Measurements from ENCODE around the gene SNW1. TPM values are rescaled to one million over a fixed set of nuclear protein-coding genes. Genes with fewer than 3 reads are reported as not detected.
"Not testable (repeated sequence)": the region's sequence is repeated elsewhere in the genome, so short reads cannot be mapped to it uniquely, and the experiment has no call there.

The SNW1 gene
- total RNA-seq = 100 to 1,000 TPM; 105 to 142 TPM

DNA sequence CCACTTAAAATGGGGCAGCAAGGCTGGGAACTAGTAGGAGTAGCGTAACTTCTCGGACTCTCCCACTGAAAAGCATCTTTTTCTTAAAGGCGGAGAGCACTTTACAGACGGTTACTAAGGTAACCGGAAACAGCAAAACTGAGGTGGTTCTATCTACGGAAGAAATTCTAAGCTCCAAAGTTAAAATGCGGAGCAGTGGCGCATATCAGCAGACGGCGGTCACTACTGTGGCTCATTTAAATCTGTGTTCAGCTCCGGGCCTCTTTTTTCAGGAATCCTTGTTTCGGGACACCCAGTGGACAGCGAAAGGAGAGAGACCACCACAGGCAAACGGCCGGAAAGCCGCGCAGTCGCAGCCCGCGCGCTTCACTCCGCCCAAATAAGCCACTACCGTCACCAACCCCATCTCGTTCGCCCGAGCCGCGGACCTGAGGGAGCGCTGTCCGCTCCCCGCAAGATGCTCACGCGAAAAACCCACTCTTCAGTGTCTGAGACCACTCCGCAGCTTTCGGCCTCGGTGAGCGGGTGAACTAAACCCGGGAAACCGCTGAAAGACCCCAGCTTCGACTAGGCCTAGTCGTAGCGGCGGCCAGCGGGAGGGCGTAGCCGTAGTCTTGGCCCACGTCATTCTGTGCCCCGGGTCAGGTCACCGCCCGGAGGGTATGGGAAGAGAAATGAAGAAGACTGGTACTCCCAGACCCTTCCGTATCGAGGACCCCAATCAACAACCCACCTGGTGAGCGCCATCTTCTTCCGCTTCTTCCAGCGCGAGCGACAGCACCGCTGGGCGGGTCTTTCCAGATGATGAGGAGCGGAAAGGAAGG, at the start of gene SNW1:
Gene SNW1 (minus strand): TSS at position 776 of the 824 bp plus-strand sequence. CDS start 29 bp downstream, at position 747.
- ATAC-seq (peak; percentile 96), DNase-seq (ENCODE audit: low spot score in 2 of 2) (peak; percentile 86 to 91)
- H3K27ac Mint-ChIP-seq = peak within 1 kb of the TSS; percentile 99
- peaks cover 18 to 26% of the 10 kb centered on the region in 2 donors for H3K36me3 Mint-ChIP-seq
- H3K9me3 Mint-ChIP-seq = no peaks in the 10 kb centered on the region

DNA sequence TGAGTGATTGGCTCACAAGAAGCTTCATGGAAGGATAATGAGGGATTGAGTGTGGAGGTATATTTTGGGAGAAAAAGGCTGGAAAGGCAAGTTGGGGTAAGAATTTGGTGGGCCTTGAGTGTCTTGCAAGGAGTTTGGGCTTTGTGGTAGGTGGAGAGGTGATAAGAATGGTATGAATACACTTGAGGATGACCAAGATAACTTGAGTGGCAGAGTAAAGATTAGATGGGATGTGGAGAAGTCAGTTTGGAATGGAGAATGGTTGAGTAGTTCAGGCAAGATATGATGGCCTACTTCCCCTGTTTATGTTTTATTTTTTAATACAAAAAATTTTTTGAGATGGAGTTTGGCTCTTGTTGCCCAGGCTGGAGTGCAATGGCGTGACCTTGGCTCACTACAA, 48.1 kb upstream of the SNW1 start:
- Mint-ChIP-seq H3K27ac (no peak overlapping the region), H3K36me3 (no peaks in the 10 kb centered on the region), H3K9me3 (no peaks in the 10 kb centered on the region)
- ATAC-seq = no peak
- DNase-seq (ENCODE audit: low spot score in 2 of 2) = no peak

DNA sequence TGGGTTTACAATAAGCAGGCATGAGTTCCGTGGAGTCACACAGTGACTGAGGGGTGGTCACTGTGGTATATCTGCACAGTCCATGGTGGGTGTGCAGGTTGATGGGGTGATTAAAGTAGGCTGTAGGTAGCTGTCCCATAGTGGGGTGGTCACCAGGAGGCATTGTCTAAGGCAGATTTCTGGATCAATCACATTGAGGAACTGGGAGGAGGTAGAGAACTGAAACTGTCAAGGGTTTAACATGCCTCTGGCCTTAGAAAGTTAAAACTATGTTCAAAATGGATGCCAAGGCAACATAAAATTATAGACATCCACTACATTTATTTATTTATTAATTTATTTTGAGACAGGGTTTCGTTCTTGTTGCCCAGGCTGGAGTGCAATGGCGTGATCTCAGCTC, 47.3 kb upstream of the SNW1 start:
- ATAC-seq = no peak
- Mint-ChIP-seq H3K9me3 (no peaks in the 10 kb centered on the region), H3K36me3 (no peaks in the 10 kb centered on the region), H3K27ac (no peak overlapping the region)
- DNase-seq (ENCODE audit: low spot score in 2 of 2) = no peak

DNA sequence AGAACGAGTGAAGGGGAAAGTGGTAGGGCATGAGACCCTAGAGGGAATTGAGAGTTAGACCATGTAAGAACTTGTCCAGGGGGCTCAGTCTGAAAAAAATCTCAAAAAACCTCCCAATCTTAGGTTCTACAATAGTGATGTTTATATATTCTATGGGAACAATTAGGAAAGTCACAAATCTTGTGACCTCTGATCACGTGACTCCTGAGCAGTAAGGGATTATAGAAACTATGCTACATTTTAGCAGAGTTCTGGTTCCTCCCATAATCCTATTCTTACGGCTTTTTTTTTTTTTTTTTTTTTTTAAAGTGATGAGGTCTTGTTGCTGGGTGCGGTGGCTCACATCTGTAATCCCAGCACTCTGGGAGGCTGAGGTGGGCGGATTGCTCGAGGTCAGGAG, 44.8 kb upstream of the SNW1 start:
- H3K9me3 Mint-ChIP-seq = no peaks in the 10 kb centered on the region
- no peak for ATAC-seq
- no peaks in the 10 kb centered on the region for H3K36me3 Mint-ChIP-seq
- H3K27ac Mint-ChIP-seq = no peak overlapping the region
- no peak for DNase-seq (ENCODE audit: low spot score in 2 of 2)

DNA sequence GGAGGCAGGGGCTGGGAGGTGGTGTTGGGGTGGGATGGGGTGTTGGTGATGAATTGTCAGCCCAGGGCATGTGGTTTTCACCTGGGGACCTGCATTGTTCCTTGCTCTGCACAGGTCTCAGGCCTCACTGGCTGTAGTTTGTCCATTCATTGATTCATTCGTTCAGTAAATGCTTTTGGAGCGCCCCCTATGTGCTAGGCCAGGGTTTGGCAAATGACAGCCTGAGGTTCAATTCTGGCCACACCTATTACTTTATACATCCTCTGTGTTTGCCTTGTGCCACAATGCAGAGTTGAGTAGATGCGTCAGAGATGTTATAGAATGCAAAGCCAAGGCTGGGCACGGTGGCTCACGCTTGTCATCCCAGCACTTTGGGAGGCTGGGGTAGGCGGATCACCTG, 43.6 kb upstream of the SNW1 start:
- ATAC-seq = no peak
- Mint-ChIP-seq H3K9me3 (no peaks in the 10 kb centered on the region), H3K36me3 (no peaks in the 10 kb centered on the region), H3K27ac (no peak overlapping the region)
- DNase-seq (ENCODE audit: low spot score in 2 of 2) = peak in 1 of 2 donors; percentile 58

DNA sequence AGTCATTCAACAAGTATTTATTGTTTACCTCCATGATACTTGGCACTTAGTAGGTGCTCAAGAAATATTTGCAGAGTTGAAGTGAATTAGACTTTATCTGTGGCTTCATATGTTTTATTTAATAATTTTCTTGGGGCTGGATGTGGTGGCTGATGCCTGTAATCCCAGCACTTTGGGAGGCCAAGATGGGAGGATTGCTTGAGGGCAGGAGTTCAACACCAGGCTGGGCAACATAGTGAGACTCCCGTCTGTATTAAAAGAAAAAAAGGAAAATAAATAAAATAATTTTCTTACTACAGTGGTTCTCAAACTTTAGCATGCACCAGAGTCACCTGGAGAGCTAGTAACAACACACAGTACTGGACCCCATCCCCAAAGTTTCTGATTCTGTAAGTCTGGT, 39.9 kb upstream of the SNW1 start:
- peak overlapping the region in 1 of 2 donors; percentile 87 for H3K27ac Mint-ChIP-seq
- no peak for ATAC-seq

DNA sequence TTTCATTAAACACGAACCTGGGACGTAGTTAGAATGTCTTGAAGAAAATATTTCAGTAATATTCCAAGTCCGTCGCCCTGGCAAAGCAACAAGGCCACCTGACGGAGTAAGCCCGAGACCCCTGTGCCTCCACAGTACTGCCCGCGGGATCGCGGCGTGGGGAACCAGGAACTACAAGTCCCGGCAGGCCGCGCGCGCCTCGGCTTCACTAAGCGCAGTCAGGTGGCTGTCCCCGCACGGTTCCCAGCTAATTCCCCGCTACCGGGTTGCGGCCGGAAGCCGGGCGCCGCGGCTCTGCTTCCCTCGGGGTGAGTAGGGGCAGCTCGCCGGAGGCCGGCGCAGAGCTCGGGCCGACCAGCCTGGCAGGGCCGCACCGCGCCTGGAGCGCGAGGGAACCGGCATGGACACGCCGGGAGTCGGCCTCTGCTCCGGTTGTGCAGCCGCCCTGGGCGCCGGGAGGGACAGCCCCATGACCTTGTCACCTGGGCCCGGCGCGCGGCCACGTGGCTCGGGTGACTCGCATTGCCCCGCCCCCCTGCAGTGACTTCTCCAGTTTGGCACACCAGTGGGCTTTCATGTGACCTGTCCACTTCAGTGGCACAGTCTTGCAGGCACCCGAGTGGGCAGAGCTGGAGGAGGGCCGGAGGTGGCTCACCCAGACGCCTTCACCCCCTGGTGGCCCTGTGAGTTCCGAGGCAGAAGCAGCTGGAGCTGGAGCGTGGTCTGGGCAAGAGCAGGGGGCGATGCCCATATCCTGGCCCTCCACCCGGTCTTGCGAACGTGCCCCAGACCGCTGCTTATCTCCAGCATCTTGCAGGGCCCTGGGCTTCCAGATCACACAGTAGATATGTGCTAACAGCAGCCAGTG, 39.1 kb upstream of the SNW1 start, which contains the start of gene ADCK1:
Gene ADCK1 (plus strand): TSS at position 247 of the 868 bp plus-strand sequence. CDS start 18,870 bp downstream, outside the sequence.
- H3K27ac Mint-ChIP-seq = peak within 1 kb of the TSS; percentile 87 to 93
- H3K36me3 Mint-ChIP-seq = no peaks in the 10 kb centered on the region
- ATAC-seq (peak; percentile 94), DNase-seq (ENCODE audit: low spot score in 2 of 2) (peak; percentile 86 to 91)
- no peaks in the 10 kb centered on the region for H3K9me3 Mint-ChIP-seq

More for the DNA sequence above, 39.9 kb upstream of the SNW1 start:
- no peaks in the 10 kb centered on the region for H3K36me3 Mint-ChIP-seq
- DNase-seq (ENCODE audit: low spot score in 2 of 2) = no peak
- no peaks in the 10 kb centered on the region for H3K9me3 Mint-ChIP-seq

DNA sequence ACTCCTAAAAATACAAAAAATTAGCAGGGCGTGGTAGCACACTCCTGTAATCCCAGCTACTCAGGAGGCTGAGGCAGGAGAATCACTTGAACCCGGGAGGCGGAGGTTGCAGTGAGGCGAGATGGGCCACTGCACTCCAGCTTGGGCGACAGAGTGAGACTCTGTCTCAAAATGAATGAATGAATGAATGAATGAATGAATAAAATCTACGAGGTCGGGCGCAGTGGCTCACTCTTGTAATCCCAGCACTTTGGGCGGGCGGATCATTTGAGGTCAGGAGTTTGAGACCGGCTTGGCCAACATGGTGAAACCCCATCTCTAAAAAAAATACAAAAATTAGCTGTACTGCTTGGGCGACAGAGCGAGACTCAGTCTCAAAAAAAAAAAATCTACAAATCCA, 38.5 kb upstream of the SNW1 start:
- H3K9me3 Mint-ChIP-seq; ATAC-seq; H3K36me3 Mint-ChIP-seq; DNase-seq (ENCODE audit: low spot score in 2 of 2): not testable (repeated sequence)
- peak overlapping the region; percentile 87 to 88 for H3K27ac Mint-ChIP-seq

DNA sequence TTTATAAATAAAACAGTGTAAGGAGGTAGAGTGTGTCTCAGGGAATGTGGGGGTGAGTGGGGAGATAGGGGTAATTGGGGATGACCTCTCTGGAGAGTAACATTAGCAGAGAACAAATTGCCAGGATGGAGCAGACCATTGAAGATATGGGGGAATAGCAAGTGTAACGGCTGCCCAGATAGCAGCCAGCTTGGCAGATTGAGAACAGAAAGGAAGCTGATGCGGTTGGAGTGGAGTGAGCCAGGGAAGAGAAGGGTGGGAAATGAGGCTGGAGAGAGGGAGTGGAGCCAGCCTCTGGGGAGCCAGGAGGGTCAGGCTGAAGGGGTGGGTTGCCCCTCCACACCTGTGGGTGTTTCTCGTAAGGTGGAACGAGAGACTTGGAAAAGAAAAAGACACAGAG, 33.4 kb upstream of the SNW1 start:
- ATAC-seq (no peak), DNase-seq (ENCODE audit: low spot score in 2 of 2) (no peak)
- no peaks in the 10 kb centered on the region for H3K9me3 Mint-ChIP-seq
- H3K36me3 Mint-ChIP-seq = no peaks in the 10 kb centered on the region
- H3K27ac Mint-ChIP-seq = no peak overlapping the region

DNA sequence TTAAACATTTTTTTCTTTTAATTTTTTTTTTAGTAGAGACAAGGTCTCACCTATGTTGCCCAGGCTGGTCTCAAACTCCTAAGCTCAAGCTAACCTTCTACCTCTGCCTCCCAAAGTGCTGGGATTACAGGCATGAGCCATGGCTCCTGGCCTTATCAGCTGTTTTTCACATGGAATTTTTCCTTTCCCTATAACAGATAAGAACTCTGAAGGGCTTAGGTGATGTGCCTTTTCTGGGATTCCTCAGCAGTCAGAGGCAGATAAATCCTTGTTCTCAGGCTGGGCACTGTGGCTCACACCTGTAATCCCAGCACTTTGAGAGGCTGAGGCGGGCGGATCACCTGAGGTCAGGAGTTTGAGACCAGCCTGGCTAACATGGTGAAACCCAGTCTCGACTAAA, 32.3 kb upstream of the SNW1 start:
- not testable (repeated sequence) for ATAC-seq; DNase-seq (ENCODE audit: low spot score in 2 of 2); H3K27ac Mint-ChIP-seq

DNA sequence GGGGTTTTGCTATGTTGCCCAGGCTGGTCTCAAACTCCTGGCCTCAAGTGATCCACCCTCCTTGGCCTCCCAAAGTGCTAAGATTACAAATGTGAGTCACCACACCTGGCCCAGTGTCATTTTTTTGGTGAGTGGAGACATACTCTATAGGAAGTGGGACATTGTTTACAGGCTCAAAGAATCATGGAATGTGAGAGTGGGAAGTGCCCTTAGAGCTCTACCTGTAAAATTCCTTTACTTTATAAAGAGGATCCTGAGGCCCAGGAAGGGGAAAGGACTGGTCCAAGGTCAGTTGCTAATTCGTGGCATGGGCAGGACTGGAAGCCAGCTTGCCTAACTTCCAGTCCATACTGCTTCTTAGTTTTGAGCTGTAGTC, 30.3 kb upstream of the SNW1 start:
- no peaks in the 10 kb centered on the region for H3K36me3 Mint-ChIP-seq
- DNase-seq (ENCODE audit: low spot score in 2 of 2) (no peak), ATAC-seq (no peak)
- no peaks in the 10 kb centered on the region for H3K9me3 Mint-ChIP-seq
- no peak overlapping the region for H3K27ac Mint-ChIP-seq

More for the DNA sequence above, 32.3 kb upstream of the SNW1 start:
- not testable (repeated sequence) for H3K9me3 Mint-ChIP-seq, H3K36me3 Mint-ChIP-seq

DNA sequence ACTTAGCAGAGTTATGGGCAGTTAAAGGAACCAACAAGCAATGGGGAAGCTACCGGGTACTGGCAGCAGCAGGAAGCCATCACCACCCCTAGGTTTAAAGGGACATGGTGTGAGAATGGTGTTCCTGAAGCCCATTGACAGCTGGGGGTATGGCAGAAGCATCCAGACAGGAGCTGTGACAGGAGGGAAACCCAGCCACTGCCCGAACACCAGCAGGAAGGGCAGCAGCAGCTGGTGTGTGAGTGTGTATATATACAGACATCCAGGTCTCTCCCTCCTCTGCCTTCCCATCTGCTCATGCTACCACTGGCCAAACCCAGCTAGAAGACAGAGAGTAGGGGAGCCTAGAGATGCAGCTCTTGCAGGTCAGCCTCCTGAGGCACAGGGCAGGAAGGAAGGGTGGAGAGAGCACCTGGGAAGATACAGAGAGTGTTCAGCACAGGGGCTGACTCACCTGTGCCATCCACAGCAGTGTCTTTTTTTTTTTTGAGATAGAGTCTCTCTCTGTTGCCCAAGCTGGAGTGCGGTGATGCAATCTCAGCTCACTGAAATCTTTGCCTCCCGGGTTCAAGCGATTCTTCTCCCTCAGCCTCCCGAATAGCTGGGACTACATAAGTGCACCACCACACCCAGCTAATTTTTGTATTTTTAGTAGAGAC, 29.7 kb upstream of the SNW1 start:
- DNase-seq (ENCODE audit: low spot score in 2 of 2) = no peak
- H3K27ac Mint-ChIP-seq = no peak overlapping the region
- H3K9me3 Mint-ChIP-seq = no peaks in the 10 kb centered on the region
- no peak for ATAC-seq
- no peaks in the 10 kb centered on the region for H3K36me3 Mint-ChIP-seq

DNA sequence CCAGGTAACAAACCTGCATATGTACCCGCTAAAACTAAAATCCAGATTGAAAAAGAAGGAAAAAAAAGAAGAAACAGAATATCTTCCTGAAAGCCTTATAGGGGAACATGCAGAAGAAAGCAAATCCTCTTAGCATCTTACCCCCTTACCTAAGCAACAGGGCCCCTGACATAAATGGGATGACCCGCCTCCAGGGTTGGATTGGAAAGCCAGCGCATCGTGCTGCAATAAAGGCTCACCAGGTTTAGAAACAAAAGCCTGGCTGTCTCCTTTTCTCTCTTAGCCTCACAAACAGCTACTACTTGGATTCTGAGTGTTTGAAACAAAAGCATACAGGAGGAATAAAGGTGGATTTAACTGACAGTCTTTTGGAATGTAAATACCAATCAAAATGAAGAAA, 25.2 kb upstream of the SNW1 start:
- Mint-ChIP-seq H3K9me3 (no peaks in the 10 kb centered on the region), H3K36me3 (no peaks in the 10 kb centered on the region), H3K27ac (no peak overlapping the region)
- ATAC-seq = no peak
- no peak for DNase-seq (ENCODE audit: low spot score in 2 of 2)

DNA sequence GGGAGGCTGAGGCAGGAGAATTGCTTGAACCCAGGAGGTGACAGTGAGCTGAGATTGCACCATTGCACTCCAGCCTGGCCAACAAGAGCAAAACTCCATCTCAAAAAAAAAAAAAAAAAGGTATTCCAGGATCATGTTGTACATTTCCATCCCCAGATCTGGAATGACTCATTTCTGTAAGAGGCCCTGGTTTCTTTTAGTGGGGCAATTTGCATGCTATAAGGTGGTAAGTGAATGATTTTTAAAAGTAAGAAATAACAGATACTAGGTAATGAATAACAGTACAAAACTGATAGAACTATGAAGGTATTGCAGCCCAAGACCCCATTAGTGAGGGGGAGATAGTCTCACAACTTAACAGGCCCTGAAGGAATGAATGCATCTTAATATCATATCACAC, 21.2 kb upstream of the SNW1 start:
- no peaks in the 10 kb centered on the region for H3K9me3 Mint-ChIP-seq
- no peaks in the 10 kb centered on the region for H3K36me3 Mint-ChIP-seq
- DNase-seq (ENCODE audit: low spot score in 2 of 2) = no peak
- ATAC-seq = no peak
- no peak overlapping the region for H3K27ac Mint-ChIP-seq

DNA sequence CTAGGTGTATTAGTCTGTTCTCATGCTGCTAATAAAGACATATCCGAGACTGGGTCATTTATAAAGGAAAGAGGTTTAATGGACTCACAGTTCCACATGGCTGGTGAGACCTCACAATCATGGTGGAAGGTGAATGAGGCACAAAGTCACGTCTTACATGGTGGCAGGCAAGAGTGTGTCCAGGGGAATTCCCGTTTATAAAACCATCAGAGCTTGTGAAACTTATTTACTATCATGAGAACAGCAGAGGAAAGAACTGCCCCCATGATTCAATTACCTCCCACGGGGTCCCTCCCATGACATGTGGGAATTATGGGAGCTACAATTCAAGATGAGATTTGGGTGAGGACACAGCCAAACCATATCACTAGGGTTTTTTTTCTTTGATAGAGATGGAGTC, 13.0 kb upstream of the SNW1 start:
- H3K9me3 Mint-ChIP-seq; DNase-seq (ENCODE audit: low spot score in 2 of 2); ATAC-seq; H3K36me3 Mint-ChIP-seq; H3K27ac Mint-ChIP-seq: not testable (repeated sequence)

DNA sequence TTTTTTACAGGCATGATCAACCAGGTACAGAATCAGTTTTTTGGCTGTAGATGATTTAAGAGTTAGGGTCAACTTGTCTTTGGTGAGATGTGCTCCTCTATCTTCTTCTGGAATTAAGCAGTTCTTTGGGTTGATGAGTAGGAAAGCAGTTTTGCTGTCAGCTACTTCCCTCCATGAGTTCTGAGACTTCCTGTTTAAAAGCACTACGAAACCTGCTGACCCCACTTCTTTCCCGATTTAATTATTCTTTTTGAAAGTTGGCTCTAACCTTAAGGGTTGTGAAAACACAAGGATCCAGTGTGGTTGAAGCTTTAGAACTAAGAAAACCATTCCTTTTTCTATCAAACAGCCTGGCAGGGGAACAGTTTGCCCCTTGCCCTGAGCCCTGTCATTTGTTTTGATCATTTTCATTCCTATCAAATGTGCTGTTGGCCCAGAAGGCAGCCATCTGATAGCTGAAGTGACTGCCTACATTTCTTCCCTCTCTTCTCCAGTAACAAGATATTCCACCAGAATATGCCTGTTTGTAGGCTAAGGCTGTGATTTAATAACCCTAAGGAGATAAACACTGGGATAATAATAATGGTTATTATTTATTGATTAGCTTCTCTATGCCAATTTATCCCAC, 7.6 kb upstream of the SNW1 start:
- H3K9me3 Mint-ChIP-seq; H3K36me3 Mint-ChIP-seq; H3K27ac Mint-ChIP-seq; ATAC-seq; DNase-seq (ENCODE audit: low spot score in 2 of 2): not testable (repeated sequence)

All from activated naive CD4-positive, alpha-beta T cell treated with anti-CD3 and anti-CD28 coated beads, Interleukin-2, amount 50 U/mL, for 72 hours (primary cell).